T follicular helper cell (primary cell): Measurements from ENCODE around the gene SLC25A22.

Experiments
- DNase-seq: peaks from one replicate; pipeline ENCODE4 v3.0.0-alpha.2; 2020; ENCODE audit warnings: low read depth

The SLC25A22 gene

GRCh38 chr11:823441-824291 lies 25.6 kb upstream of the SLC25A22 start:
- no peak for DNase-seq

- no peak for DNase-seq
These were observed 23.7 kb upstream of the SLC25A22 start for GRCh38 chr11:821512-822371.

- no peak for DNase-seq
These were observed 22.8 kb upstream of the SLC25A22 start for GRCh38 chr11:820655-821511.

GRCh38 chr11:819943-820649 lies 22.0 kb upstream of the SLC25A22 start:
- peak; percentile 93 for DNase-seq

- peak; percentile 88 for DNase-seq
These were observed 21.2 kb upstream of the SLC25A22 start for GRCh38 chr11:819129-819931.

GRCh38 chr11:818396-819128 lies 20.5 kb upstream of the SLC25A22 start, which contains the start of gene PNPLA2:
Gene PNPLA2, plus strand, starts transcription at chr11:818914. Its CDS starts 805 bp downstream, at chr11:819719.
- DNase-seq: no peak

GRCh38 chr11:816433-816779 lies 18.3 kb upstream of the SLC25A22 start:
- DNase-seq: no peak

GRCh38 chr11:815675-816432 lies 17.8 kb upstream of the SLC25A22 start:
- no peak for DNase-seq

GRCh38 chr11:813456-814096 lies 15.5 kb upstream of the SLC25A22 start:
- no peak for DNase-seq

GRCh38 chr11:813072-813455 lies 15.0 kb upstream of the SLC25A22 start:
- no peak for DNase-seq

GRCh38 chr11:812390-812789 lies 14.3 kb upstream of the SLC25A22 start:
- no peak for DNase-seq

GRCh38 chr11:811446-812245 lies 13.6 kb upstream of the SLC25A22 start:
- DNase-seq: no peak

- no peak for DNase-seq
These were observed 12.0 kb upstream of the SLC25A22 start for GRCh38 chr11:810040-810567.

GRCh38 chr11:809287-810039 lies 11.4 kb upstream of the SLC25A22 start, which contains the start of gene RPLP2:
Gene RPLP2, plus strand, starts transcription at chr11:809967. Its CDS starts 268 bp downstream, at chr11:810235.
- DNase-seq: peak; percentile 98

- DNase-seq: no peak
These were observed 10.6 kb upstream of the SLC25A22 start for GRCh38 chr11:808427-809286.

GRCh38 chr11:804599-804964 lies 6.5 kb upstream of the SLC25A22 start:
- no peak for DNase-seq
